Measurements from ENCODE around the gene SRGAP1.

The SRGAP1 gene

GRCh38 chr12:63885401-63885800 is 40.9 kb downstream of the SRGAP1 start:
- peaks cover 0 to 12% of the 10 kb centered on the region in 2 donors for H3K36me3 ChIP-seq (replicated peaks in 1 of 2; ENCODE audit: control insufficient read depth in 2 of 2, insufficient read depth in 2 of 2, low read length in 2 of 2)
- peaks cover 0 to 13% of the 10 kb centered on the region in 2 donors for H3K9me3 ChIP-seq (replicated peaks in 1 of 2; ENCODE audit: control insufficient read depth in 2 of 2, insufficient read depth in 1 of 2, low read depth in 1 of 2, low read length in 2 of 2)
- H3K23ac ChIP-seq (ENCODE audit: low read depth, low read length, poor library complexity): no peak overlapping the region
- no CpG with 5 or more reads among the region's 2 CpGs for WGBS, 2 donors (ENCODE audit: extremely low coverage in 2 of 2, insufficient read length in 2 of 2, insufficient replicate concordance in 1 of 2)
- H3K4me3 ChIP-seq (ENCODE audit: low read length in 2 of 2): no peak overlapping the region
- H2BK15ac ChIP-seq (ENCODE audit: low read length): no peak overlapping the region
- H2BK5ac ChIP-seq (ENCODE audit: low read length): no peak overlapping the region
- H3K79me1 ChIP-seq (ENCODE audit: low read depth, low read length): no peaks in the 10 kb centered on the region
- H4K91ac ChIP-seq (ENCODE audit: low read depth, low read length, poor library complexity): no peak overlapping the region
- no peaks in the 10 kb centered on the region for H3K27me3 ChIP-seq (ENCODE audit: control insufficient read depth in 3 of 3, insufficient read depth in 3 of 3, low read depth in 1 of 3, low read length in 3 of 3)
- H2AK5ac ChIP-seq (ENCODE audit: low read depth, low read length): no peak overlapping the region
- peaks cover 3 to 5% of the 10 kb centered on the region in 2 donors for H3K4me1 ChIP-seq (ENCODE audit: control insufficient read depth in 2 of 2, insufficient read depth in 1 of 2, low read depth in 1 of 2, low read length in 2 of 2)
- no peak overlapping the region for H3K9ac ChIP-seq (ENCODE audit: low read depth, low read length, poor library complexity)
- no peak overlapping the region for H3K27ac ChIP-seq (replicated peaks; ENCODE audit: low read length)
- H3K4me2 ChIP-seq (ENCODE audit: insufficient read depth, low read length, poor library complexity, severe bottlenecking): no peak overlapping the region
- no peak overlapping the region for H3K18ac ChIP-seq (ENCODE audit: low read length)
- no peak overlapping the region for H2BK12ac ChIP-seq (ENCODE audit: low read length)
- no peak overlapping the region for H3K4ac ChIP-seq (ENCODE audit: low read length)
- H3K14ac ChIP-seq (ENCODE audit: low read length): no peak overlapping the region
- no peak for DNase-seq (ENCODE audit: low spot score)
- H2BK120ac ChIP-seq (ENCODE audit: low read depth, low read length): no peak overlapping the region
- no peak overlapping the region for H4K8ac ChIP-seq (ENCODE audit: low read depth, low read length)
- no peak overlapping the region for H2AFZ ChIP-seq (ENCODE audit: low read length)

GRCh38 chr12:63888908-63889635 is 44.6 kb downstream of the SRGAP1 start:
- Histone ChIP-seq H3K79me1 (ENCODE audit: low read depth, low read length) (no peaks in the 10 kb centered on the region), H3K14ac (ENCODE audit: low read length) (no peak overlapping the region), H3K4me3 (ENCODE audit: low read length in 2 of 2) (no peak overlapping the region), H3K4me2 (ENCODE audit: insufficient read depth, low read length, poor library complexity, severe bottlenecking) (no peak overlapping the region), H4K91ac (ENCODE audit: low read depth, low read length, poor library complexity) (no peak overlapping the region), H3K9ac (ENCODE audit: low read depth, low read length, poor library complexity) (no peak overlapping the region), H2BK15ac (ENCODE audit: low read length) (no peak overlapping the region), H2BK12ac (ENCODE audit: low read length) (no peak overlapping the region), H3K36me3 (replicated peaks in 1 of 2; ENCODE audit: control insufficient read depth in 2 of 2, insufficient read depth in 2 of 2, low read length in 2 of 2) (peaks cover 0 to 12% of the 10 kb centered on the region in 2 donors), H2BK120ac (ENCODE audit: low read depth, low read length) (no peak overlapping the region), H4K8ac (ENCODE audit: low read depth, low read length) (no peak overlapping the region), H3K23ac (ENCODE audit: low read depth, low read length, poor library complexity) (no peak overlapping the region), H2BK5ac (ENCODE audit: low read length) (no peak overlapping the region), H3K4ac (ENCODE audit: low read length) (no peak overlapping the region), H2AK5ac (ENCODE audit: low read depth, low read length) (no peak overlapping the region), H3K18ac (ENCODE audit: low read length) (peak overlapping the region; percentile 9), H3K27ac (replicated peaks; ENCODE audit: low read length) (no peak overlapping the region), H3K27me3 (ENCODE audit: control insufficient read depth in 3 of 3, insufficient read depth in 3 of 3, low read depth in 1 of 3, low read length in 3 of 3) (no peaks in the 10 kb centered on the region), H3K4me1 (ENCODE audit: control insufficient read depth in 2 of 2, insufficient read depth in 1 of 2, low read depth in 1 of 2, low read length in 2 of 2) (peaks cover 3 to 12% of the 10 kb centered on the region in 2 donors), H2AFZ (ENCODE audit: low read length) (no peak overlapping the region), H3K9me3 (replicated peaks in 1 of 2; ENCODE audit: control insufficient read depth in 2 of 2, insufficient read depth in 1 of 2, low read depth in 1 of 2, low read length in 2 of 2) (peaks cover 0 to 12% of the 10 kb centered on the region in 2 donors)
- no CpG with 5 or more reads among the region's 8 CpGs for WGBS, 2 donors (ENCODE audit: extremely low coverage in 2 of 2, insufficient read length in 2 of 2, insufficient replicate concordance in 1 of 2)
- DNase-seq (ENCODE audit: low spot score): no peak

GRCh38 chr12:63889721-63890509 is 45.4 kb downstream of the SRGAP1 start:
- Histone ChIP-seq H2BK12ac (ENCODE audit: low read length) (no peak overlapping the region), H3K4ac (ENCODE audit: low read length) (no peak overlapping the region), H3K9me3 (replicated peaks in 1 of 2; ENCODE audit: control insufficient read depth in 2 of 2, insufficient read depth in 1 of 2, low read depth in 1 of 2, low read length in 2 of 2) (peaks cover 0 to 8% of the 10 kb centered on the region in 2 donors), H3K4me1 (ENCODE audit: control insufficient read depth in 2 of 2, insufficient read depth in 1 of 2, low read depth in 1 of 2, low read length in 2 of 2) (peaks cover 3 to 12% of the 10 kb centered on the region in 2 donors), H3K9ac (ENCODE audit: low read depth, low read length, poor library complexity) (no peak overlapping the region), H2AFZ (ENCODE audit: low read length) (no peak overlapping the region), H3K4me3 (ENCODE audit: low read length in 2 of 2) (no peak overlapping the region), H3K36me3 (replicated peaks in 1 of 2; ENCODE audit: control insufficient read depth in 2 of 2, insufficient read depth in 2 of 2, low read length in 2 of 2) (peaks cover 0 to 12% of the 10 kb centered on the region in 2 donors), H3K27ac (replicated peaks; ENCODE audit: low read length) (no peak overlapping the region), H3K27me3 (ENCODE audit: control insufficient read depth in 3 of 3, insufficient read depth in 3 of 3, low read depth in 1 of 3, low read length in 3 of 3) (no peaks in the 10 kb centered on the region), H4K91ac (ENCODE audit: low read depth, low read length, poor library complexity) (no peak overlapping the region), H4K8ac (ENCODE audit: low read depth, low read length) (no peak overlapping the region), H2BK15ac (ENCODE audit: low read length) (no peak overlapping the region), H2AK5ac (ENCODE audit: low read depth, low read length) (no peak overlapping the region), H3K4me2 (ENCODE audit: insufficient read depth, low read length, poor library complexity, severe bottlenecking) (no peak overlapping the region), H3K23ac (ENCODE audit: low read depth, low read length, poor library complexity) (no peak overlapping the region), H3K14ac (ENCODE audit: low read length) (no peak overlapping the region), H3K18ac (ENCODE audit: low read length) (no peak overlapping the region), H3K79me1 (ENCODE audit: low read depth, low read length) (no peaks in the 10 kb centered on the region), H2BK5ac (ENCODE audit: low read length) (no peak overlapping the region), H2BK120ac (ENCODE audit: low read depth, low read length) (no peak overlapping the region)
- DNase-seq (ENCODE audit: low spot score): no peak
- no CpG with 5 or more reads among the region's 12 CpGs for WGBS, 2 donors (ENCODE audit: extremely low coverage in 2 of 2, insufficient read length in 2 of 2, insufficient replicate concordance in 1 of 2)

GRCh38 chr12:63893170-63893569 is 48.7 kb downstream of the SRGAP1 start:
- Histone ChIP-seq H3K23ac (ENCODE audit: low read depth, low read length, poor library complexity) (no peak overlapping the region), H3K27me3 (ENCODE audit: control insufficient read depth in 3 of 3, insufficient read depth in 3 of 3, low read depth in 1 of 3, low read length in 3 of 3) (no peaks in the 10 kb centered on the region), H3K27ac (replicated peaks; ENCODE audit: low read length) (no peak overlapping the region), H3K4ac (ENCODE audit: low read length) (no peak overlapping the region), H2AFZ (ENCODE audit: low read length) (no peak overlapping the region), H3K4me3 (ENCODE audit: low read length in 2 of 2) (no peak overlapping the region), H2BK15ac (ENCODE audit: low read length) (no peak overlapping the region), H2BK12ac (ENCODE audit: low read length) (no peak overlapping the region), H3K4me1 (ENCODE audit: control insufficient read depth in 2 of 2, insufficient read depth in 1 of 2, low read depth in 1 of 2, low read length in 2 of 2) (peaks cover 6 to 19% of the 10 kb centered on the region in 2 donors), H4K8ac (ENCODE audit: low read depth, low read length) (no peak overlapping the region), H2AK5ac (ENCODE audit: low read depth, low read length) (no peak overlapping the region), H2BK5ac (ENCODE audit: low read length) (no peak overlapping the region), H2BK120ac (ENCODE audit: low read depth, low read length) (no peak overlapping the region), H3K36me3 (replicated peaks in 1 of 2; ENCODE audit: control insufficient read depth in 2 of 2, insufficient read depth in 2 of 2, low read length in 2 of 2) (peaks cover 0 to 2% of the 10 kb centered on the region in 2 donors), H3K9ac (ENCODE audit: low read depth, low read length, poor library complexity) (no peak overlapping the region), H3K4me2 (ENCODE audit: insufficient read depth, low read length, poor library complexity, severe bottlenecking) (no peak overlapping the region), H3K14ac (ENCODE audit: low read length) (no peak overlapping the region), H3K18ac (ENCODE audit: low read length) (no peak overlapping the region), H3K9me3 (replicated peaks in 1 of 2; ENCODE audit: control insufficient read depth in 2 of 2, insufficient read depth in 1 of 2, low read depth in 1 of 2, low read length in 2 of 2) (no peaks in the 10 kb centered on the region), H4K91ac (ENCODE audit: low read depth, low read length, poor library complexity) (no peak overlapping the region), H3K79me1 (ENCODE audit: low read depth, low read length) (no peaks in the 10 kb centered on the region)
- no CpG with 5 or more reads among the region's 1 CpG for WGBS, 2 donors (ENCODE audit: extremely low coverage in 2 of 2, insufficient read length in 2 of 2, insufficient replicate concordance in 1 of 2)
- DNase-seq (ENCODE audit: low spot score): no peak

Measured in neuronal stem cell (in vitro differentiated cells).